Mammary epithelial cell (primary cell): ENCODE measurements around the gene LUC7L2.

Experiments
- EZH2 ChIP-seq: IDR thresholded peaks from 2 replicates; pipeline ENCODE4 v1.6.1; 2012; ENCODE audit warnings: low read length, inconsistent platforms, borderline replicate concordance
- TF ChIP-seq, protein P1 (sequence below), 2 donors: IDR thresholded peaks in 1 of 2; conservative IDR thresholded peaks in 1 of 2; 2 replicates each; pipeline ENCODE4 v1.5.1; 2011 to 2012; ENCODE audit warnings: inconsistent platforms in 2 of 2, low read length in 2 of 2, mild to moderate bottlenecking in 2 of 2, control low read depth in 1 of 2, low read depth in 1 of 2; ENCODE audit not compliant: insufficient read depth in 1 of 2; ENCODE audit errors: extremely low read depth in 1 of 2

DNA sequence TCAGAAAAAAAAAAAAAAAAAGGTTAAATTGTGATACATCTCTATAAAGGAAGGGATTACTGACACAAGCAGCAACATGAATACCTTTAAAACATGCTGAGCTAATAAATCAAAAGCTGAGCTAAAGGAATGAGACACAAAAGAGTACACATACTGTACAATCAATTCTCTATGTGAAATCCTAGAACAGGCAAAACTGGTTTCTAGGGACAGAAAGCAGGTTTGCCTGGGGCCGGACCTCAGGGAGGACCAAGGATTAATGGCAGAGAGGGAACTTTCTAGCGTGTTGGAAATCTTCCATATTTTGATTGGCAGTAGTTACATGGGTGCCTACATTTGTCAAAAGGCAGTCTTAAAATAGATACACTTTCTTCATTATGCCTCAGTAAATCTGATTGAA is 71.3 kb downstream of the LUC7L2 start:
- TF ChIP-seq, protein P1, sequence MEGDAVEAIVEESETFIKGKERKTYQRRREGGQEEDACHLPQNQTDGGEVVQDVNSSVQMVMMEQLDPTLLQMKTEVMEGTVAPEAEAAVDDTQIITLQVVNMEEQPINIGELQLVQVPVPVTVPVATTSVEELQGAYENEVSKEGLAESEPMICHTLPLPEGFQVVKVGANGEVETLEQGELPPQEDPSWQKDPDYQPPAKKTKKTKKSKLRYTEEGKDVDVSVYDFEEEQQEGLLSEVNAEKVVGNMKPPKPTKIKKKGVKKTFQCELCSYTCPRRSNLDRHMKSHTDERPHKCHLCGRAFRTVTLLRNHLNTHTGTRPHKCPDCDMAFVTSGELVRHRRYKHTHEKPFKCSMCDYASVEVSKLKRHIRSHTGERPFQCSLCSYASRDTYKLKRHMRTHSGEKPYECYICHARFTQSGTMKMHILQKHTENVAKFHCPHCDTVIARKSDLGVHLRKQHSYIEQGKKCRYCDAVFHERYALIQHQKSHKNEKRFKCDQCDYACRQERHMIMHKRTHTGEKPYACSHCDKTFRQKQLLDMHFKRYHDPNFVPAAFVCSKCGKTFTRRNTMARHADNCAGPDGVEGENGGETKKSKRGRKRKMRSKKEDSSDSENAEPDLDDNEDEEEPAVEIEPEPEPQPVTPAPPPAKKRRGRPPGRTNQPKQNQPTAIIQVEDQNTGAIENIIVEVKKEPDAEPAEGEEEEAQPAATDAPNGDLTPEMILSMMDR (conservative IDR thresholded peaks at IDR 0.05 in 1 of 2, IDR thresholded peaks at IDR 0.05 in 1 of 2; ENCODE audit: extremely low read depth in 1 of 2, insufficient read depth in 1 of 2, low read depth in 1 of 2, low read length in 2 of 2), result no peak
- TF ChIP-seq EZH2, result no peak
